Measurements from ENCODE around the gene MAF.

MAF gene

DNA sequence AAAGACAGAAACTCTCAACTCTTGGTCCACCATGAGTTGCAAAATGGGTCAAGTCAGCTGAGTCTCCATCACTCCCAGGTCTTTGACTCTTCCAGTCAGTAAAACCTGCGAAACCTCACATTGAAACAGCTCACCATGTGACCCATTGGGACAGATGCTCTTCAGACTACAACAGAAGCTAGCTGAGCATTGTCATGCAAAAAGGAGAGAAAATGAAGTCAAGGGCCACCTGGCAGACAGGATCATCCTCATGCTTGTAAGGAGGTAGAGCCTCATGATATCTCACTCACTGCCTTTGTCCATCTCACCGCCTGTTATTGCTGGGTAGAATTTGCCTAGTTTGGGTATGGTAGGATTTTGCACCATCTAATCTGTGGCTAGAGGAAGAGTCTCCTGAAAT, 50.2 kb downstream of the MAF start:
- H3K36me3 ChIP-seq (replicated peaks): no peaks in the 10 kb centered on the region
- TF ChIP-seq, protein P1, sequence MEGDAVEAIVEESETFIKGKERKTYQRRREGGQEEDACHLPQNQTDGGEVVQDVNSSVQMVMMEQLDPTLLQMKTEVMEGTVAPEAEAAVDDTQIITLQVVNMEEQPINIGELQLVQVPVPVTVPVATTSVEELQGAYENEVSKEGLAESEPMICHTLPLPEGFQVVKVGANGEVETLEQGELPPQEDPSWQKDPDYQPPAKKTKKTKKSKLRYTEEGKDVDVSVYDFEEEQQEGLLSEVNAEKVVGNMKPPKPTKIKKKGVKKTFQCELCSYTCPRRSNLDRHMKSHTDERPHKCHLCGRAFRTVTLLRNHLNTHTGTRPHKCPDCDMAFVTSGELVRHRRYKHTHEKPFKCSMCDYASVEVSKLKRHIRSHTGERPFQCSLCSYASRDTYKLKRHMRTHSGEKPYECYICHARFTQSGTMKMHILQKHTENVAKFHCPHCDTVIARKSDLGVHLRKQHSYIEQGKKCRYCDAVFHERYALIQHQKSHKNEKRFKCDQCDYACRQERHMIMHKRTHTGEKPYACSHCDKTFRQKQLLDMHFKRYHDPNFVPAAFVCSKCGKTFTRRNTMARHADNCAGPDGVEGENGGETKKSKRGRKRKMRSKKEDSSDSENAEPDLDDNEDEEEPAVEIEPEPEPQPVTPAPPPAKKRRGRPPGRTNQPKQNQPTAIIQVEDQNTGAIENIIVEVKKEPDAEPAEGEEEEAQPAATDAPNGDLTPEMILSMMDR (IDR thresholded peaks at IDR 0.05; ENCODE audit: low read depth, low read length, missing control alignments): no peak
- no peak overlapping the region for H3K27ac ChIP-seq
- in situ Hi-C loops (cut with HindIII; ENCODE audit: low pct_ligation_motif_present, low sequenced_read_pairs): no loop called here
- H3K27me3 ChIP-seq (replicated peaks): no peaks in the 10 kb centered on the region
- DNase-seq: no peak
- no peak overlapping the region for H3K4me3 ChIP-seq (ENCODE audit: low read depth, low read length)

DNA sequence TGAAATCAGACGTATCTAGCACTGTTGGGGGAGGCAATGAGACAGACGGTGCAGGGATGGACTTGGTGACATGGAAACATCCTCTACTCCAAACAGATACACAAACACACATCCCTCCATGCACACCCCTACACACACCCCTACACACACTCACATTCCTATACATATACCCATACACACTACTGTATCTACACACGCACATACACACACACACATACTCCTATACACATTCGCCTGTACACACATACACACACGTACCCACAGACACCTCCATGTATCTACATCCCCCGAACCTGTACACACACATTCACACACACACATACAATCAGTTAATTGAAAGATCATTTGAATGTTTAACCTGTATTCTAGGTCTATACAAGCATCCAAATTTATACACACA, 53.5 kb downstream of the MAF start:
- no peaks in the 10 kb centered on the region for H3K36me3 ChIP-seq (replicated peaks)
- no peak overlapping the region for H3K27ac ChIP-seq
- in situ Hi-C loops (cut with HindIII; ENCODE audit: low pct_ligation_motif_present, low sequenced_read_pairs): no loop called here
- no peak for DNase-seq
- no peak overlapping the region for H3K4me3 ChIP-seq (ENCODE audit: low read depth, low read length)
- TF ChIP-seq, protein P1 (IDR thresholded peaks at IDR 0.05; ENCODE audit: low read depth, low read length, missing control alignments): no peak
- no peaks in the 10 kb centered on the region for H3K27me3 ChIP-seq (replicated peaks)

Data from brain microvascular endothelial cell (primary cell).